Fibroblast of lung (primary cell): ENCODE measurements around the gene DBR1.

Source experiments
- CTCF ChIP-seq, 2 donors: IDR thresholded peaks in 1 of 2; conservative IDR thresholded peaks in 1 of 2; 1 replicate in 1 of 2; 2 replicates in 1 of 2; pipeline ENCODE4 v1.5.1; 2011 to 2012; ENCODE audit warnings: low read length in 2 of 2, control low read depth in 1 of 2, inconsistent platforms in 1 of 2, low read depth in 1 of 2, mild to moderate bottlenecking in 1 of 2
- EZH2 ChIP-seq: IDR thresholded peaks from 2 replicates; pipeline ENCODE4 v1.5.1; 2012; ENCODE audit warnings: low read length, control low read depth, mild to moderate bottlenecking; ENCODE audit errors: missing control alignments

- TF ChIP-seq CTCF (conservative IDR thresholded peaks at IDR 0.05 in 1 of 2, IDR thresholded peaks at IDR 0.05 in 1 of 2; ENCODE audit: low read depth in 1 of 2, low read length in 2 of 2): no peak
- no peak for TF ChIP-seq EZH2
Measured at GRCh38 chr3:138112362-138112761, 62.4 kb downstream of the DBR1 start.
